ENCODE measurements around the gene CCDC184.

CCDC184 gene

GRCh38 chr12:48157889-48158370 lies 25.5 kb upstream of the CCDC184 start:
- H2AFZ ChIP-seq (ENCODE audit: low read length, unreplicated experiment): peak overlapping the region; percentile 98
- H3K27ac ChIP-seq (ENCODE audit: low read depth, low read length): no peak overlapping the region
- no peaks in the 10 kb centered on the region for H3K27me3 ChIP-seq (ENCODE audit: insufficient read depth, low read length)
- H3K36me3 ChIP-seq (ENCODE audit: insufficient read depth, low read length): no peaks in the 10 kb centered on the region
- peaks cover 6% of the 10 kb centered on the region for H3K4me1 ChIP-seq (ENCODE audit: control insufficient read depth, insufficient read depth, low read length, unreplicated experiment)
- H3K79me2 ChIP-seq (ENCODE audit: control insufficient read depth, insufficient read depth, low read length, unreplicated experiment): peaks cover 9% of the 10 kb centered on the region
- peak overlapping the region; percentile 90 for H3K4me3 ChIP-seq (ENCODE audit: low read depth, low read length)

GRCh38 chr12:48160046-48160445 lies 23.4 kb upstream of the CCDC184 start:
- no peaks in the 10 kb centered on the region for H3K27me3 ChIP-seq (ENCODE audit: insufficient read depth, low read length)
- peaks cover 6% of the 10 kb centered on the region for H3K4me1 ChIP-seq (ENCODE audit: control insufficient read depth, insufficient read depth, low read length, unreplicated experiment)
- no peaks in the 10 kb centered on the region for H3K36me3 ChIP-seq (ENCODE audit: insufficient read depth, low read length)
- H2AFZ ChIP-seq (ENCODE audit: low read length, unreplicated experiment): no peak overlapping the region
- H3K4me3 ChIP-seq (ENCODE audit: low read depth, low read length): no peak overlapping the region
- no peak overlapping the region for H3K27ac ChIP-seq (ENCODE audit: low read depth, low read length)
- peaks cover 7% of the 10 kb centered on the region for H3K79me2 ChIP-seq (ENCODE audit: control insufficient read depth, insufficient read depth, low read length, unreplicated experiment)

- H3K36me3 ChIP-seq (ENCODE audit: insufficient read depth, low read length): no peaks in the 10 kb centered on the region
- H3K27me3 ChIP-seq (ENCODE audit: insufficient read depth, low read length): no peaks in the 10 kb centered on the region
- peaks cover 6% of the 10 kb centered on the region for H3K4me1 ChIP-seq (ENCODE audit: control insufficient read depth, insufficient read depth, low read length, unreplicated experiment)
- no peak overlapping the region for H3K27ac ChIP-seq (ENCODE audit: low read depth, low read length)
- H3K4me3 ChIP-seq (ENCODE audit: low read depth, low read length): no peak overlapping the region
- H2AFZ ChIP-seq (ENCODE audit: low read length, unreplicated experiment): no peak overlapping the region
- peaks cover 4% of the 10 kb centered on the region for H3K79me2 ChIP-seq (ENCODE audit: control insufficient read depth, insufficient read depth, low read length, unreplicated experiment)
Observed at GRCh38 chr12:48160807-48161206, 22.6 kb upstream of the CCDC184 start.

- H3K27ac ChIP-seq (ENCODE audit: low read depth, low read length): no peak overlapping the region
- no peaks in the 10 kb centered on the region for H3K27me3 ChIP-seq (ENCODE audit: insufficient read depth, low read length)
- no peaks in the 10 kb centered on the region for H3K4me1 ChIP-seq (ENCODE audit: control insufficient read depth, insufficient read depth, low read length, unreplicated experiment)
- H2AFZ ChIP-seq (ENCODE audit: low read length, unreplicated experiment): no peak overlapping the region
- no peaks in the 10 kb centered on the region for H3K79me2 ChIP-seq (ENCODE audit: control insufficient read depth, insufficient read depth, low read length, unreplicated experiment)
- no peaks in the 10 kb centered on the region for H3K36me3 ChIP-seq (ENCODE audit: insufficient read depth, low read length)
- H3K4me3 ChIP-seq (ENCODE audit: low read depth, low read length): no peak overlapping the region
Observed at GRCh38 chr12:48163150-48163747, 20.2 kb upstream of the CCDC184 start.

- Histone ChIP-seq H3K27me3 (ENCODE audit: insufficient read depth, low read length) (no peaks in the 10 kb centered on the region), H3K4me3 (ENCODE audit: low read depth, low read length) (no peak overlapping the region), H3K36me3 (ENCODE audit: insufficient read depth, low read length) (no peaks in the 10 kb centered on the region), H2AFZ (ENCODE audit: low read length, unreplicated experiment) (no peak overlapping the region), H3K4me1 (ENCODE audit: control insufficient read depth, insufficient read depth, low read length, unreplicated experiment) (no peaks in the 10 kb centered on the region), H3K79me2 (ENCODE audit: control insufficient read depth, insufficient read depth, low read length, unreplicated experiment) (no peaks in the 10 kb centered on the region), H3K27ac (ENCODE audit: low read depth, low read length) (no peak overlapping the region)
Observed at GRCh38 chr12:48164451-48164850, 19.0 kb upstream of the CCDC184 start.

GRCh38 chr12:48165089-48165981 lies 18.1 kb upstream of the CCDC184 start:
- Histone ChIP-seq H3K27me3 (ENCODE audit: insufficient read depth, low read length) (no peaks in the 10 kb centered on the region), H2AFZ (ENCODE audit: low read length, unreplicated experiment) (no peak overlapping the region), H3K27ac (ENCODE audit: low read depth, low read length) (no peak overlapping the region), H3K36me3 (ENCODE audit: insufficient read depth, low read length) (no peaks in the 10 kb centered on the region), H3K4me1 (ENCODE audit: control insufficient read depth, insufficient read depth, low read length, unreplicated experiment) (no peaks in the 10 kb centered on the region), H3K79me2 (ENCODE audit: control insufficient read depth, insufficient read depth, low read length, unreplicated experiment) (no peaks in the 10 kb centered on the region), H3K4me3 (ENCODE audit: low read depth, low read length) (no peak overlapping the region)

- Histone ChIP-seq H3K4me1 (ENCODE audit: control insufficient read depth, insufficient read depth, low read length, unreplicated experiment) (no peaks in the 10 kb centered on the region), H3K27ac (ENCODE audit: low read depth, low read length) (no peak overlapping the region), H3K79me2 (ENCODE audit: control insufficient read depth, insufficient read depth, low read length, unreplicated experiment) (no peaks in the 10 kb centered on the region), H3K36me3 (ENCODE audit: insufficient read depth, low read length) (no peaks in the 10 kb centered on the region), H2AFZ (ENCODE audit: low read length, unreplicated experiment) (no peak overlapping the region), H3K4me3 (ENCODE audit: low read depth, low read length) (no peak overlapping the region), H3K27me3 (ENCODE audit: insufficient read depth, low read length) (no peaks in the 10 kb centered on the region)
Observed at GRCh38 chr12:48169011-48169410, 14.4 kb upstream of the CCDC184 start.

- Histone ChIP-seq H3K4me1 (ENCODE audit: control insufficient read depth, insufficient read depth, low read length, unreplicated experiment) (no peaks in the 10 kb centered on the region), H3K4me3 (ENCODE audit: low read depth, low read length) (peak overlapping the region; percentile 32), H3K27me3 (ENCODE audit: insufficient read depth, low read length) (peaks cover 41% of the 10 kb centered on the region), H3K27ac (ENCODE audit: low read depth, low read length) (no peak overlapping the region), H3K79me2 (ENCODE audit: control insufficient read depth, insufficient read depth, low read length, unreplicated experiment) (no peaks in the 10 kb centered on the region), H3K36me3 (ENCODE audit: insufficient read depth, low read length) (no peaks in the 10 kb centered on the region), H2AFZ (ENCODE audit: low read length, unreplicated experiment) (peak overlapping the region; percentile 3)
Observed at GRCh38 chr12:48175613-48176416, 7.6 kb upstream of the CCDC184 start.

GRCh38 chr12:48176417-48176751 lies 7.1 kb upstream of the CCDC184 start:
- H3K36me3 ChIP-seq (ENCODE audit: insufficient read depth, low read length): no peaks in the 10 kb centered on the region
- H3K79me2 ChIP-seq (ENCODE audit: control insufficient read depth, insufficient read depth, low read length, unreplicated experiment): no peaks in the 10 kb centered on the region
- H3K4me3 ChIP-seq (ENCODE audit: low read depth, low read length): no peak overlapping the region
- no peaks in the 10 kb centered on the region for H3K4me1 ChIP-seq (ENCODE audit: control insufficient read depth, insufficient read depth, low read length, unreplicated experiment)
- no peak overlapping the region for H3K27ac ChIP-seq (ENCODE audit: low read depth, low read length)
- H2AFZ ChIP-seq (ENCODE audit: low read length, unreplicated experiment): no peak overlapping the region
- peaks cover 46% of the 10 kb centered on the region for H3K27me3 ChIP-seq (ENCODE audit: insufficient read depth, low read length)

GRCh38 chr12:48177982-48178381 lies 5.5 kb upstream of the CCDC184 start:
- H3K79me2 ChIP-seq (ENCODE audit: control insufficient read depth, insufficient read depth, low read length, unreplicated experiment): no peaks in the 10 kb centered on the region
- no peak overlapping the region for H3K4me3 ChIP-seq (ENCODE audit: low read depth, low read length)
- H3K27ac ChIP-seq (ENCODE audit: low read depth, low read length): no peak overlapping the region
- H3K4me1 ChIP-seq (ENCODE audit: control insufficient read depth, insufficient read depth, low read length, unreplicated experiment): no peaks in the 10 kb centered on the region
- peaks cover 48% of the 10 kb centered on the region for H3K27me3 ChIP-seq (ENCODE audit: insufficient read depth, low read length)
- no peaks in the 10 kb centered on the region for H3K36me3 ChIP-seq (ENCODE audit: insufficient read depth, low read length)
- H2AFZ ChIP-seq (ENCODE audit: low read length, unreplicated experiment): no peak overlapping the region

Measured in ACC112 (cell line).